HepG2 (cell line): Measurements from ENCODE around the gene TF. TPM values are rescaled to one million over a fixed set of nuclear protein-coding genes. Genes with fewer than 3 reads are reported as not detected.

Experiments used
- BRF2 ChIP-seq: sonication (generic); formaldehyde crosslinking; IDR thresholded peaks from 2 replicates; pipeline ENCODE4 v1.8.1; 2022; ENCODE audit warnings: mild to moderate bottlenecking, missing genetic modification reagents
- EED ChIP-seq: sonication (generic); formaldehyde crosslinking; IDR thresholded peaks from 2 replicates; pipeline ENCODE4 v1.5.0; 2020; ENCODE audit warnings: mild to moderate bottlenecking, missing genetic modification reagents
- FOXJ3 ChIP-seq: sonication (generic); formaldehyde crosslinking; IDR thresholded peaks from 2 replicates; pipeline ENCODE4 v1.4.0; 2020; ENCODE audit warnings: missing genetic modification reagents, mild to moderate bottlenecking, borderline replicate concordance
- FOXK2 ChIP-seq: fragments of 450-650 bp; IDR thresholded peaks from 2 replicates; pipeline ENCODE4 v1.6.1; 2016
- HNF1B ChIP-seq: sonication (generic); formaldehyde crosslinking; IDR thresholded peaks from 2 replicates; pipeline ENCODE4 v1.5.1; 2020; ENCODE audit warnings: mild to moderate bottlenecking, moderate library complexity, missing genetic modification reagents
- HOXA3 ChIP-seq: sonication (generic); formaldehyde crosslinking; IDR thresholded peaks from 2 replicates; pipeline ENCODE4 v1.5.0; 2020; ENCODE audit warnings: missing genetic modification reagents
- MAX ChIP-seq: IDR thresholded peaks from 2 replicates; pipeline ENCODE4 v1.6.1; 2012; ENCODE audit warnings: inconsistent platforms
- MXD3 ChIP-seq: IDR thresholded peaks from 2 replicates; pipeline ENCODE4 v1.6.1; 2016; ENCODE audit warnings: mild to moderate bottlenecking, missing biosample characterization, missing genetic modification reagents
- SIN3A ChIP-seq: IDR thresholded peaks from 2 replicates; pipeline ENCODE4 v1.6.1; 2011; ENCODE audit warnings: low read depth, mild to moderate bottlenecking, control low read depth, low read length, borderline replicate concordance
- SP1 ChIP-seq, 2 experiments: fragments of 450-650 bp in 1 of 2; sonication (generic) in 1 of 2; formaldehyde crosslinking in 1 of 2; IDR thresholded peaks; 2 replicates each; pipeline versions ENCODE4 v1.4.0 to v1.6.1; 2016 to 2020; ENCODE audit warnings: missing genetic modification reagents in 1 of 2
- TAF1 ChIP-seq: sonication (generic); formaldehyde crosslinking; IDR thresholded peaks from 2 replicates; pipeline ENCODE4 v1.4.0; 2020; ENCODE audit warnings: missing genetic modification reagents
- TCF7 ChIP-seq: sonication (generic); IDR thresholded peaks from 2 replicates; pipeline ENCODE4 v1.6.1; 2016; ENCODE audit warnings: antibody characterized with exemption, low read depth
- THAP11 ChIP-seq: IDR thresholded peaks from 2 replicates; pipeline ENCODE4 v1.6.1; 2016; ENCODE audit warnings: missing biosample characterization, missing genetic modification reagents
- ZC3H4 ChIP-seq: sonication (generic); formaldehyde crosslinking; IDR thresholded peaks from 2 replicates; pipeline ENCODE4 v1.4.0; 2020; ENCODE audit warnings: missing genetic modification reagents, borderline replicate concordance
- ZFP41 ChIP-seq: sonication (generic); formaldehyde crosslinking; IDR thresholded peaks from 2 replicates; pipeline ENCODE4 v1.4.0; 2020; ENCODE audit warnings: mild to moderate bottlenecking, missing genetic modification reagents, borderline replicate concordance
- ZHX1 ChIP-seq: sonication (generic); formaldehyde crosslinking; IDR thresholded peaks from 2 replicates; pipeline ENCODE4 v1.8.1; 2022; ENCODE audit warnings: low read depth, mild to moderate bottlenecking, missing genetic modification reagents
- ZNF24 ChIP-seq: fragments of 450-650 bp; IDR thresholded peaks from 2 replicates; pipeline ENCODE4 v1.6.1; 2017; ENCODE audit warnings: antibody characterized with exemption, mild to moderate bottlenecking
- ZNF3 ChIP-seq: IDR thresholded peaks from 2 replicates; pipeline ENCODE4 v1.7.0; 2017; ENCODE audit warnings: inconsistent platforms
- ZNF616 ChIP-seq: sonication (generic); formaldehyde crosslinking; IDR thresholded peaks from 2 replicates; pipeline ENCODE4 v1.5.0; 2020; ENCODE audit warnings: low read depth, mild to moderate bottlenecking, missing genetic modification reagents
- ZNF652 ChIP-seq: IDR thresholded peaks from 2 replicates; pipeline ENCODE4 v1.6.1; 2016; ENCODE audit warnings: low read depth, borderline replicate concordance
- ZNF784 ChIP-seq: sonication (generic); formaldehyde crosslinking; IDR thresholded peaks from 2 replicates; pipeline ENCODE4 v1.5.1; 2020; ENCODE audit warnings: missing genetic modification reagents, mild to moderate bottlenecking, borderline replicate concordance
- polyA plus RNA-seq, 8 experiments: library from polyadenylated mRNA; depleted of rRNA in 3 of 8; stranded (reverse) in 7 of 8; unstranded in 1 of 8; fragments of >200 nt; fragmentation: Illumina TruSeq in 4 of 8; extraction: Trizol in 4 of 8; gene quantifications; 2 replicates each; pipeline versions ENCODE4 v1.2.1 to v1.2.3, GENCODE V29; 2011 to 2016; ENCODE audit warnings: low read depth in 4 of 8, missing spikeins in 1 of 8, mixed read lengths in 1 of 8; ENCODE audit not compliant: insufficient read depth in 1 of 8
- total RNA-seq, 5 experiments: library from RNA; depleted of rRNA; stranded (reverse); fragments of >200 nt; fragmentation: Illumina TruSeq; extraction: Trizol; gene quantifications; 2 replicates each; pipeline ENCODE4 v1.2.3, GENCODE V29; 2016; ENCODE audit warnings: low read depth in 1 of 5

Gene TF
- total and polyA plus RNA-seq, 2 of the 13 experiments (the other 11 are each of a cell fraction or from before 2014, with no cell fraction given) = 10,074 to 11,821 TPM

- TF ChIP-seq ZHX1 (CRISPR knock-in tag) = no peak
- no peak for TF ChIP-seq ZFP41 (CRISPR knock-in tag)
- TF ChIP-seq EED (CRISPR knock-in tag) = no peak
- TF ChIP-seq BRF2 (CRISPR knock-in tag) = no peak
- no peak for TF ChIP-seq ZC3H4 (CRISPR knock-in tag)
- no peak; the same call in 1 of the 2 replicates for TF ChIP-seq FOXJ3
- TF ChIP-seq HOXA3 (CRISPR knock-in tag) = peak; percentile 63; the same call in 1 of the 2 replicates
- no peak for TF ChIP-seq MXD3 (CRISPR knock-in tag)
- no peak for TF ChIP-seq TAF1 (CRISPR knock-in tag)
- no peak for TF ChIP-seq ZNF3 (CRISPR knock-in tag)
- no peak for TF ChIP-seq SP1 (IDR thresholded peaks at IDR 0.05)
- no peak for TF ChIP-seq SP1 (CRISPR knock-in tag; IDR thresholded peaks at IDR 0.05)
- peak; percentile 26; the same call in 1 of the 2 replicates for TF ChIP-seq ZNF652 (CRISPR knock-in tag)
- TF ChIP-seq ZNF784 (CRISPR knock-in tag) = no peak
- peak; percentile 94 for TF ChIP-seq HNF1B
- TF ChIP-seq TCF7 = peak; percentile 94
- TF ChIP-seq ZNF24 = no peak
- peak; percentile 64 for TF ChIP-seq MAX
- TF ChIP-seq THAP11 = peak; percentile 57
- no peak for TF ChIP-seq SIN3A
- no peak for TF ChIP-seq FOXK2
- TF ChIP-seq ZNF616 = no peak
Measured at GRCh38 chr3:133733226-133733625, 13.0 kb upstream of the TF start (continued).
